ENCODE results near the gene PLOD3. TPM values are rescaled to one million over a fixed set of nuclear protein-coding genes. Genes with fewer than 3 reads are reported as not detected.

The PLOD3 gene
- polyA plus RNA-seq, 1 donor (not counting 4 experiments of a cell fraction or from before 2014, with no cell fraction given), result 31.6 TPM

GRCh38 chr7:101198476-101198875, 18.9 kb downstream of the PLOD3 start:
- peaks cover 30% of the 10 kb centered on the region for H3K27me3 ChIP-seq (ENCODE audit: control insufficient read depth, extremely low read depth, insufficient read depth, low read length)
- H3K4me3 ChIP-seq (ENCODE audit: control insufficient read depth in 2 of 3, extremely low read depth in 1 of 3, insufficient read depth in 2 of 3, low read depth in 1 of 3, low read length in 3 of 3), result no peak overlapping the region
- dilution Hi-C loops (cut with MboI; ENCODE audit: extremely low pct_ligation_motif_present, low sequenced_read_pairs), result no loop called here

GRCh38 chr7:101197991-101198390, 19.4 kb downstream of the PLOD3 start:
- H2AFZ ChIP-seq (ENCODE audit: control insufficient read depth, low read length), result no peak overlapping the region
- no peaks in the 10 kb centered on the region for H3K79me2 ChIP-seq (ENCODE audit: control insufficient read depth, insufficient read depth, low read length)
- TF ChIP-seq, protein P1, sequence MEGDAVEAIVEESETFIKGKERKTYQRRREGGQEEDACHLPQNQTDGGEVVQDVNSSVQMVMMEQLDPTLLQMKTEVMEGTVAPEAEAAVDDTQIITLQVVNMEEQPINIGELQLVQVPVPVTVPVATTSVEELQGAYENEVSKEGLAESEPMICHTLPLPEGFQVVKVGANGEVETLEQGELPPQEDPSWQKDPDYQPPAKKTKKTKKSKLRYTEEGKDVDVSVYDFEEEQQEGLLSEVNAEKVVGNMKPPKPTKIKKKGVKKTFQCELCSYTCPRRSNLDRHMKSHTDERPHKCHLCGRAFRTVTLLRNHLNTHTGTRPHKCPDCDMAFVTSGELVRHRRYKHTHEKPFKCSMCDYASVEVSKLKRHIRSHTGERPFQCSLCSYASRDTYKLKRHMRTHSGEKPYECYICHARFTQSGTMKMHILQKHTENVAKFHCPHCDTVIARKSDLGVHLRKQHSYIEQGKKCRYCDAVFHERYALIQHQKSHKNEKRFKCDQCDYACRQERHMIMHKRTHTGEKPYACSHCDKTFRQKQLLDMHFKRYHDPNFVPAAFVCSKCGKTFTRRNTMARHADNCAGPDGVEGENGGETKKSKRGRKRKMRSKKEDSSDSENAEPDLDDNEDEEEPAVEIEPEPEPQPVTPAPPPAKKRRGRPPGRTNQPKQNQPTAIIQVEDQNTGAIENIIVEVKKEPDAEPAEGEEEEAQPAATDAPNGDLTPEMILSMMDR (optimal IDR thresholded peaks at IDR 0.05 in 1 of 3, IDR thresholded peaks at IDR 0.05 in 1 of 3, conservative IDR thresholded peaks at IDR 0.05 in 1 of 3; ENCODE audit: extremely low read depth in 1 of 3, insufficient read depth in 2 of 3, low read length in 3 of 3), result no peak
- TF ChIP-seq EZH2 (IDR thresholded peaks at IDR 0.05; ENCODE audit: low read length), result no peak
- FAIRE-seq, result no peak
- no peak overlapping the region for H3K4me3 ChIP-seq (ENCODE audit: control insufficient read depth in 2 of 3, extremely low read depth in 1 of 3, insufficient read depth in 2 of 3, low read depth in 1 of 3, low read length in 3 of 3)
- no peak overlapping the region for H3K4me2 ChIP-seq (ENCODE audit: control insufficient read depth, extremely low read depth, insufficient read depth, low read depth, low read length)
- no peaks in the 10 kb centered on the region for H4K20me1 ChIP-seq (ENCODE audit: control insufficient read depth, extremely low read depth, insufficient read depth, low read length)
- no peaks in the 10 kb centered on the region for H3K9me3 ChIP-seq (ENCODE audit: control insufficient read depth, low read depth, low read length)
- DNase-seq (ENCODE audit: low read depth, low spot score), result no peak
- no peak overlapping the region for H3K9ac ChIP-seq (ENCODE audit: control insufficient read depth, extremely low read depth, insufficient read depth, low read length)
- no peaks in the 10 kb centered on the region for H3K36me3 ChIP-seq (ENCODE audit: control insufficient read depth in 2 of 2, extremely low read depth in 1 of 2, insufficient read depth in 2 of 2, low read length in 2 of 2)
- no peaks in the 10 kb centered on the region for H3K4me1 ChIP-seq (ENCODE audit: control insufficient read depth, extremely low read depth, insufficient read depth, low read length)
- H3K27me3 ChIP-seq (ENCODE audit: control insufficient read depth, extremely low read depth, insufficient read depth, low read length), result peaks cover 26% of the 10 kb centered on the region
- no peak overlapping the region for H3K27ac ChIP-seq (ENCODE audit: control insufficient read depth, insufficient read depth, low read length)
- H3K9me1 ChIP-seq (ENCODE audit: control insufficient read depth, extremely low read depth, insufficient read depth, low read length), result no peaks in the 10 kb centered on the region
- dilution Hi-C loops (cut with MboI; ENCODE audit: extremely low pct_ligation_motif_present, low sequenced_read_pairs), result no loop called here

More at GRCh38 chr7:101198476-101198875, 18.9 kb downstream of the PLOD3 start:
- Histone ChIP-seq H2AFZ (ENCODE audit: control insufficient read depth, low read length) (no peak overlapping the region), H3K9me1 (ENCODE audit: control insufficient read depth, extremely low read depth, insufficient read depth, low read length) (no peaks in the 10 kb centered on the region), H3K9me3 (ENCODE audit: control insufficient read depth, low read depth, low read length) (no peaks in the 10 kb centered on the region), H4K20me1 (ENCODE audit: control insufficient read depth, extremely low read depth, insufficient read depth, low read length) (no peaks in the 10 kb centered on the region), H3K36me3 (ENCODE audit: control insufficient read depth in 2 of 2, extremely low read depth in 1 of 2, insufficient read depth in 2 of 2, low read length in 2 of 2) (no peaks in the 10 kb centered on the region), H3K79me2 (ENCODE audit: control insufficient read depth, insufficient read depth, low read length) (no peaks in the 10 kb centered on the region), H3K9ac (ENCODE audit: control insufficient read depth, extremely low read depth, insufficient read depth, low read length) (no peak overlapping the region), H3K4me2 (ENCODE audit: control insufficient read depth, extremely low read depth, insufficient read depth, low read depth, low read length) (no peak overlapping the region), H3K4me1 (ENCODE audit: control insufficient read depth, extremely low read depth, insufficient read depth, low read length) (no peaks in the 10 kb centered on the region), H3K27ac (ENCODE audit: control insufficient read depth, insufficient read depth, low read length) (no peak overlapping the region)
- TF ChIP-seq EZH2 (IDR thresholded peaks at IDR 0.05; ENCODE audit: low read length), result no peak
- TF ChIP-seq, protein P1 (optimal IDR thresholded peaks at IDR 0.05 in 1 of 3, IDR thresholded peaks at IDR 0.05 in 1 of 3, conservative IDR thresholded peaks at IDR 0.05 in 1 of 3; ENCODE audit: extremely low read depth in 1 of 3, insufficient read depth in 2 of 3, low read length in 3 of 3), result no peak
- FAIRE-seq (no peak), DNase-seq (ENCODE audit: low read depth, low spot score) (no peak)

All from keratinocyte (primary cell).